Measurements from ENCODE around the gene COPZ2. TPM values are rescaled to one million over a fixed set of nuclear protein-coding genes. Genes with fewer than 3 reads are reported as not detected.

The COPZ2 gene
- polyA plus RNA-seq, 2 donors, result 8.4 to 12.9 TPM

DNA sequence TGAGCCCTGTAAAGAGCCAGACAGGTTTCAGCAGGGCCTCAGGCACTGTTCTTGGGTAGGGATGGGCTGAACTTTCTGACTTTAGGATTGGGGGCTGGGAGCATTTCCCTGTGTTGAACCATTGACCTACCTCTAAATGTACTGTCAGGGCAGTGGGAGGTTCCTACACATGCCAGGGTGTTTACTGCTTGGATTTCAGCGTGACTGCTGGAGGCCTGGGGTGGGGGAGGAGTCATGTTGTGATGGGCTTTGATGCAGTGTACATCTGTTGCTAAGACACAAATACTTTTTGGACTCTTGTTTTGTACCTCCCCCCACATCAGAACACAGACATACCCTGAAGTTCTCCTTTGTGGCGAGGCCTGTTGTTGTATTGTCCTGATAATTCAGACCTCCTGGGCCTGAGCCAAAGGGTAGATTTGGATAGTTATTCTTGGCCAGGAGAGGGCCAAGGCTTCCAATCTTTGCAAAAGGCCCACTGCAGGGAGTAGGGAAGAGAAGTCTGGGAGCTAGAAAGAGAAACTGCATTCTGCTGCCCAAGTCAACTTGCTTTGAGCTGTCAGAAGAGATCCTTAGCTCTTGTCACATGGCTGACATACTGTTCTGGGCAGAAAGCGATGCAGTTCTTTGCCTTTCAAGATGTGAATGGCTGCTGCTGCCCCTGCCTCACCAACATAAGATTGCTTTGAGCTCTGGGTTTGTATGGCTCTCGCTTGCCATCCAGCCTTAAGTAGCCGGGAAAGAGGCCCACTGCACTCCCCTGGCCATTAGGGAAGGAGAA is 14.3 kb upstream of the COPZ2 start:
- H3K4me1 ChIP-seq (ENCODE audit: control insufficient read depth in 2 of 2, insufficient read depth in 2 of 2, low read length in 1 of 2), result peaks cover 3 to 48% of the 10 kb centered on the region in 2 donors
- 35 to 41% methylated on average over 5 of the region's 5 CpGs for WGBS, 2 donors

DNA sequence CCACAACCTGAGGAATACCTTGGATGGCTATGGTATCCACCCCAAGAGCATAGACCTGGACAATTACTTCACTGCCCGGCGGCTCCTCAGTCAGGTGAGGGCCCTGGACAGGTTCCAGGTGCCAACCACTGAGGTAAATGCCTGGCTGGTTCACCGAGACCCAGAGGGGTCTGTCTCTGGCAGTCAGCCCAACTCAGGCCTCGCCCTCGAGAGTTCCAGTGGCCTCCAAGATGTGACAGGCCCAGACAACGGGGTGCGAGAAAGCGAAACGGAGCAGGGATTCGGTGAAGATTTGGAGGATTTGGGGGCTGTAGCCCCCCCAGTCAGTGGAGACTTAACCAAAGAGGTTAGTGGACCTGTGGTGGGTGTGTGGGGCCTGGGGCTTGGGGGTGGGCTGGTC is 13.7 kb upstream of the COPZ2 start:
- H3K27ac ChIP-seq (ENCODE audit: low read depth in 2 of 2, low read length in 1 of 2), result peak overlapping the region; percentile 66 to 91
- H3K4me1 ChIP-seq (ENCODE audit: control insufficient read depth in 2 of 2, insufficient read depth in 2 of 2, low read length in 1 of 2), result peaks cover 3 to 49% of the 10 kb centered on the region in 2 donors
- H3K36me3 ChIP-seq (ENCODE audit: control insufficient read depth in 2 of 2, insufficient read depth in 2 of 2, low read length in 1 of 2), result peaks cover 0 to 5% of the 10 kb centered on the region in 2 donors
- H3K4me3 ChIP-seq (ENCODE audit: low read depth in 1 of 2, low read length in 2 of 2), result peak overlapping the region in 1 of 2 donors; percentile 0
- WGBS, 2 donors, result 44 to 52% methylated on average over 10 of the region's 10 CpGs
- H3K9me3 ChIP-seq (ENCODE audit: control insufficient read depth in 2 of 2, insufficient read depth in 1 of 2, low read depth in 1 of 2, low read length in 1 of 2), result no peaks in the 10 kb centered on the region
- no peaks in the 10 kb centered on the region for H3K27me3 ChIP-seq (ENCODE audit: control insufficient read depth in 1 of 2, insufficient read depth in 2 of 2, low read length in 2 of 2)

More for the DNA sequence above, 14.3 kb upstream of the COPZ2 start:
- H3K27me3 ChIP-seq (ENCODE audit: control insufficient read depth in 1 of 2, insufficient read depth in 2 of 2, low read length in 2 of 2), result no peaks in the 10 kb centered on the region
- peaks cover 4 to 11% of the 10 kb centered on the region in 2 donors for H3K36me3 ChIP-seq (ENCODE audit: control insufficient read depth in 2 of 2, insufficient read depth in 2 of 2, low read length in 1 of 2)
- H3K9me3 ChIP-seq (ENCODE audit: control insufficient read depth in 2 of 2, insufficient read depth in 1 of 2, low read depth in 1 of 2, low read length in 1 of 2), result no peaks in the 10 kb centered on the region
- peak overlapping the region; percentile 83 to 91 for H3K27ac ChIP-seq (ENCODE audit: low read depth in 2 of 2, low read length in 1 of 2)
- peak overlapping the region in 1 of 2 donors; percentile 0 for H3K4me3 ChIP-seq (ENCODE audit: low read depth in 1 of 2, low read length in 2 of 2)

DNA sequence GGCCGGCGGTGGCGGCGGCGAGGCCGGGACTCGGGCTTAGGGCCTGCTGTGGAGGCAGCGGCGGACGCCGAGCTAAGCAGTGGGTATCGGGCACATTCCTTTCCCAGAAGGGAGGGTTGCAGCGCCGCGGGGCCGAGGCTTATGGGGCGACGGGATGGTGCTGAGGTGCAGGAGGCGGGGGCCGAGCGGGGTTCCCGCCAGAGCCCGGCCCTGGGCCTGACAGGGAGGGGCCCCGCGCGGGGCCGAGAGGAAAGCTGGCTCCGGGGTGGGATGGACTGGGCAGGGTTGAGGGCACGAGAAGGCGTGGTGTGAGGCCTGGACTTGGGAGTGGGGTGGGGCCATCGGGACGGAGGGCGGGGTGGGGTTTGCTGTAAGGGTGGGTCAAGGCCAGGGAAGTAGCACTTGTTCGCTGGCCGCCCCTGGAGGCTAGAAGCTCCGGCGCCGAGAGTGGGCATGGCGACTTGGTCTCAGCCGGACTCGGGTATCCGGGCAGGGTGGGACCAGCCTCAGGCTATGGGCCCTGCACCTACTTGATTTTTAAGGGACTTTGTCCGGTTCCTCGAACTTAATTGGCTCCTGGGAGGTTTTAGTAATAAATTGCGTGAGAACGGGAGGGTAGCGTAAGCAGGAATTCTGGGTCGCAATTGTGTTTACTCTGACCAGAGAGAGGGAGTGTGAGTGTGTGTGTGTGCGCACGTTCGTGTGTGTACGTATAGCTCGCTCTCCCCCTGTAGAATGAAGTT is 11.0 kb upstream of the COPZ2 start:
- H3K9me3 ChIP-seq (ENCODE audit: control insufficient read depth in 2 of 2, insufficient read depth in 1 of 2, low read depth in 1 of 2, low read length in 1 of 2), result no peaks in the 10 kb centered on the region
- no peaks in the 10 kb centered on the region for H3K27me3 ChIP-seq (ENCODE audit: control insufficient read depth in 1 of 2, insufficient read depth in 2 of 2, low read length in 2 of 2)
- peak overlapping the region; percentile 98 to 100 for H3K27ac ChIP-seq (ENCODE audit: low read depth in 2 of 2, low read length in 1 of 2)
- peak overlapping the region; percentile 73 to 80 for H3K4me3 ChIP-seq (ENCODE audit: low read depth in 1 of 2, low read length in 2 of 2)
- peaks cover 0 to 4% of the 10 kb centered on the region in 2 donors for H3K36me3 ChIP-seq (ENCODE audit: control insufficient read depth in 2 of 2, insufficient read depth in 2 of 2, low read length in 1 of 2)
- WGBS, 2 donors, result 1% methylated on average over 53 of the region's 53 CpGs
- H3K4me1 ChIP-seq (ENCODE audit: control insufficient read depth in 2 of 2, insufficient read depth in 2 of 2, low read length in 1 of 2), result peaks cover 3 to 35% of the 10 kb centered on the region in 2 donors

DNA sequence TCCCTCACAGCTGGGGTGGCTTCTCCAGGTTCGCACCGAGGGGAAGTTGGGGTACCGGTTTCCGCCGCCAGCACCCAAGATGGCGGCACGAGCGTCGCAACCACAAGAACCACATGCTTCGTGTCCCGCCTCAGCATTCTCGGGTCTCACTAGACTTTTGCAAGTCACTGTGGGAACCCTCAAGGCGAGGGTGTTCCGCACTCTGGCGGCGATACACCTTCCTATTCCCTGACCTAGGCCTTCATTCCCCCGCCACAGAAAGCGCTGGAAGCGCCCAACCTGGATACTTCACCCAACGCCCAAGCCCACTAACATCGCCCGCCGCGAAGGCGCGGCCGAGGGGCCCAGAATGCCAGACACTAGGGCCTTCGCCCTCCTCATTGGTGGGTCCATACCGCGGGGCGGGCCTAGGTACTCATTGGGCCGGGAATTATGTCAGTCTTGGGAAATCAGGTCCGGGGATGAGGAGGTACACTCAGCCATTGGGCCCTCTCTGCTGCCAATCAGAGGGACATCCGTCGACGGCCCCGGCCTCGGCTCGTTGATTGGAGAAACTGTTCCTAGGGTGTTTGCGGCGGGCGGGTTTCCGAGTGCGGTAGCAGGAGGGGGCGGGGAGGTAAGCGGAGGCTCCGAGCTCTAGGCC is 10.3 kb upstream of the COPZ2 start, which contains the start of gene NFE2L1:
TSS of gene NFE2L1 (plus strand) at position 619 of the 643 bp plus-strand sequence. CDS start 2,760 bp downstream, outside the sequence.
- Histone ChIP-seq H3K36me3 (ENCODE audit: control insufficient read depth in 2 of 2, insufficient read depth in 2 of 2, low read length in 1 of 2) (peaks cover 0 to 4% of the 10 kb centered on the region in 2 donors), H3K4me1 (ENCODE audit: control insufficient read depth in 2 of 2, insufficient read depth in 2 of 2, low read length in 1 of 2) (peaks cover 3 to 30% of the 10 kb centered on the region in 2 donors)
- WGBS, 2 donors, result 0% methylated on average over 47 of the region's 47 CpGs

DNA sequence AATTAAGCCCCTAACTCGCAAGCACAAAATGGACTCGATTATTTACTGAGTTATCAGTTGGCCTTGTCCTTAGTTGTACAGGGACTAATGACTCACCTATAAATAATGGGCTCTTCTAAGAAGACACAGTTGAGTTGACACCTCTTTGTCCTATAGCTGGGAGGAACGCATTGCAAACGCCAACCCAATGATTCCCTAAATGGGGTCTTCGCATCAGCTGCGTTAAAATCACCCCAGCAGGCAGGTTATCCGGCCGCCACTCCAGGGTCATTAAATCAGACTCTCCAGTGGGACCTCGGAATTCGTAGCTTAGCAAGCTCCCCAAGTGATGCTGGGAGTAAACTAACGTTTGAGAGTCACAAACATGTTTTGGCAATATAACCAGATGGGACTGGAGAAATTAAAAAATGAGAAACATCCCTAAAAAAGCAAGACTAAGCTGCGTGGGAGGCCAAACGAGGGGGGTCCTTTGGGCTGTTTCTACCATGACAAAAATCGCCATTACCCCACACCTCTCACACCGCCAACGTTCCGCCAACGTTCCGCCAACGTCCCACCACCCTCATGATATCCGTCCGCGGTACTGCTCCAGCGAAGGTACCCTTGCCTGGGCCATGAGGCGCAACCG is 9.6 kb upstream of the COPZ2 start:
- Histone ChIP-seq H3K27me3 (ENCODE audit: control insufficient read depth in 1 of 2, insufficient read depth in 2 of 2, low read length in 2 of 2) (no peaks in the 10 kb centered on the region), H3K4me3 (ENCODE audit: low read depth in 1 of 2, low read length in 2 of 2) (peak overlapping the region; percentile 64 to 73), H3K9me3 (ENCODE audit: control insufficient read depth in 2 of 2, insufficient read depth in 1 of 2, low read depth in 1 of 2, low read length in 1 of 2) (no peaks in the 10 kb centered on the region), H3K36me3 (ENCODE audit: control insufficient read depth in 2 of 2, insufficient read depth in 2 of 2, low read length in 1 of 2) (no peaks in the 10 kb centered on the region), H3K4me1 (ENCODE audit: control insufficient read depth in 2 of 2, insufficient read depth in 2 of 2, low read length in 1 of 2) (peaks cover 3 to 25% of the 10 kb centered on the region in 2 donors), H3K27ac (ENCODE audit: low read depth in 2 of 2, low read length in 1 of 2) (peak overlapping the region; percentile 91 to 99)
- 6% methylated on average over 26 of the region's 26 CpGs for WGBS, 2 donors

More for the DNA sequence above, 10.3 kb upstream of the COPZ2 start, which contains the start of gene NFE2L1:
- Histone ChIP-seq H3K4me3 (ENCODE audit: low read depth in 1 of 2, low read length in 2 of 2) (peak within 1 kb of the TSS; percentile 73 to 80), H3K27me3 (ENCODE audit: control insufficient read depth in 1 of 2, insufficient read depth in 2 of 2, low read length in 2 of 2) (no peaks in the 10 kb centered on the region), H3K27ac (ENCODE audit: low read depth in 2 of 2, low read length in 1 of 2) (peak within 1 kb of the TSS; percentile 98 to 100), H3K9me3 (ENCODE audit: control insufficient read depth in 2 of 2, insufficient read depth in 1 of 2, low read depth in 1 of 2, low read length in 1 of 2) (no peaks in the 10 kb centered on the region)

DNA sequence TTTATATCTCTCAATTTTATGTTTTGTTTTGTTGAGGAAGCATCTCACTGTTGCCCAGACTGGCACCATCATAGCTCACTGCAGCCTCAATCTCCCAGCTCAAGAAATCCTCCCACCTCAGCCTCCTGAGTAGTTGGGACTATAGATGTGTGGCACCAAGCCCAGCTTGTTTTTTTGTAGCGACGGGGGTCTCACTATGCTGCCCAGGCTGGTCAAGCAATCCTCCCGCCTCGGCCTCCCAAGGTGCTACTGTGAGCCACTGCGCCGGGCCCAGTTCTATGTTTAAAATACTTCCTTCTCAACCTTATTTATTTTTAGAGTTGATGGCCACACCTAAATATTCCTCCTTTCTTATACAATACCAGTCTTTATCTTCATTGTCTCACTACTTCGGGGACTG is 8.7 kb upstream of the COPZ2 start:
- no peaks in the 10 kb centered on the region for H3K36me3 ChIP-seq (ENCODE audit: control insufficient read depth in 2 of 2, insufficient read depth in 2 of 2, low read length in 1 of 2)
- H3K4me1 ChIP-seq (ENCODE audit: control insufficient read depth in 2 of 2, insufficient read depth in 2 of 2, low read length in 1 of 2), result peaks cover 1 to 16% of the 10 kb centered on the region in 2 donors
- no peaks in the 10 kb centered on the region for H3K27me3 ChIP-seq (ENCODE audit: control insufficient read depth in 1 of 2, insufficient read depth in 2 of 2, low read length in 2 of 2)
- H3K9me3 ChIP-seq (ENCODE audit: control insufficient read depth in 2 of 2, insufficient read depth in 1 of 2, low read depth in 1 of 2, low read length in 1 of 2), result no peaks in the 10 kb centered on the region
- WGBS, 2 donors, result 79 to 80% methylated on average over 7 of the region's 7 CpGs
- H3K27ac ChIP-seq (ENCODE audit: low read depth in 2 of 2, low read length in 1 of 2), result peak overlapping the region; percentile 91 to 94
- H3K4me3 ChIP-seq (ENCODE audit: low read depth in 1 of 2, low read length in 2 of 2), result no peak overlapping the region

DNA sequence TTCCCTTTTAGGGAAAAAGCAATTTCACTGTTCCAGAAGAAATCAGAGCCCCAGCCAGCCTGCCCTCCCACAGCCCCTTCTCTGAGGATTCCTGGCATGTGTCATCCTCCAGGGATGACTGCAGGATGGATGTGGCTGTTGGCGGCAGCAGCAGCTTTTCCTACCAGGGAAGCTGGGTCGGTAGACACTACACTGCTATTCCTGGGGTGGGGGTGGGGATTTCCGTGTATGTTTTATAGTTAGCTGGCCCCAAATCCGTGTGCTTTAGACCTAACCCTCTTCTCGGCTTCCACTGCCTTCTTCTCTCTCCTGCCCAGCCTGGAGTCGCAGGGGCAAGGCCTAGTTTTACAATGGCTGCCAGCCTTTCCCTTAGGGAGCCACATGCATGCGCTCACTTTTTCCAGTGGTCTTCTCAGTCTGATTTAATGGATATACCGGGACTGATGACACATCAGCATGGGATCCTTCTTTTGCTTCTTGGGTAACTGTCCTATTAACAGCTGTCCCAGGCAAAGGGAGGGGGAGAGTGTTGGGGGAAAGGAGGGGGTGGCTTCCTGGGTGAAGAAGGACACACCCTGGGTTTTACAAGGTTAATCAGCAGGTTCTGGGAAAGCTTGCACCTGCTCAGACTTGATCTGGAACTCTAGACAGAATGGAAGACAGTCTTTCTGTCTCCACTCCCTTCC is 7.9 kb upstream of the COPZ2 start:
- WGBS, 2 donors, result 36 to 37% methylated on average over 8 of the region's 8 CpGs
- peak overlapping the region; percentile 87 to 91 for H3K27ac ChIP-seq (ENCODE audit: low read depth in 2 of 2, low read length in 1 of 2)
- H3K4me1 ChIP-seq (ENCODE audit: control insufficient read depth in 2 of 2, insufficient read depth in 2 of 2, low read length in 1 of 2), result peaks cover 0 to 10% of the 10 kb centered on the region in 2 donors
- H3K36me3 ChIP-seq (ENCODE audit: control insufficient read depth in 2 of 2, insufficient read depth in 2 of 2, low read length in 1 of 2), result no peaks in the 10 kb centered on the region
- no peaks in the 10 kb centered on the region for H3K27me3 ChIP-seq (ENCODE audit: control insufficient read depth in 1 of 2, insufficient read depth in 2 of 2, low read length in 2 of 2)
- H3K9me3 ChIP-seq (ENCODE audit: control insufficient read depth in 2 of 2, insufficient read depth in 1 of 2, low read depth in 1 of 2, low read length in 1 of 2), result no peaks in the 10 kb centered on the region
- H3K4me3 ChIP-seq (ENCODE audit: low read depth in 1 of 2, low read length in 2 of 2), result no peak overlapping the region

DNA sequence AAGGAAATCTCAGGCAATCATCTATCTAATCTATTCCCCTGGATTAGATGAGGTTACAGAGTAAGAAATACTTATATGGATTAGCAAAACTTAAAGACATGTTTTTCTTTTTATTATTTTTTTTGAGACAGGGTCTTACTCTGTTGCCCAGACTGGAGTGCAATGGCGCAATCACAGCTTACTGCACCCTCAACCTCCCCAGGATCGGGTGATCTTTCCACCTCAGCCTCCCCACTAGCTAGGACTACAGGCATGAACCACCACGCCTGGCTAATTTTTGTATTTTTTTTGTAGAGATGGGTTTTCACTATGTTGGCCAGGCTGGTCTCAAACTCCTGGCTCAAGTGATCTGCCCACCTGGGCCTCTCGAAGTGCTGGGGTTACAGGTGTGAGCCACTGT is 7.3 kb upstream of the COPZ2 start:
- Histone ChIP-seq H3K27ac (ENCODE audit: low read depth in 2 of 2, low read length in 1 of 2) (peak overlapping the region in 1 of 2 donors; percentile 87), H3K4me3 (ENCODE audit: low read depth in 1 of 2, low read length in 2 of 2) (no peak overlapping the region), H3K9me3 (ENCODE audit: control insufficient read depth in 2 of 2, insufficient read depth in 1 of 2, low read depth in 1 of 2, low read length in 1 of 2) (no peaks in the 10 kb centered on the region), H3K36me3 (ENCODE audit: control insufficient read depth in 2 of 2, insufficient read depth in 2 of 2, low read length in 1 of 2) (no peaks in the 10 kb centered on the region), H3K27me3 (ENCODE audit: control insufficient read depth in 1 of 2, insufficient read depth in 2 of 2, low read length in 2 of 2) (no peaks in the 10 kb centered on the region), H3K4me1 (ENCODE audit: control insufficient read depth in 2 of 2, insufficient read depth in 2 of 2, low read length in 1 of 2) (peaks cover 0 to 10% of the 10 kb centered on the region in 2 donors)
- WGBS, 2 donors, result 81 to 83% methylated on average over 4 of the region's 4 CpGs
